ENCODE measurements around the gene RNF217. TPM values are rescaled to one million over a fixed set of nuclear protein-coding genes. Genes with fewer than 3 reads are reported as not detected.

The RNF217 gene
- total RNA-seq, 6 donors from 2014 or later, result 14.6 to 55.5 (median 31.9) TPM

GRCh38 chr6:124926435-124926834 is 35.8 kb upstream of the RNF217 start:
- TF ChIP-seq POLR2A (IDR thresholded peaks at IDR 0.05) (no peak), CTCF (IDR thresholded peaks at IDR 0.05) (no peak), POLR2AphosphoS5 (IDR thresholded peaks at IDR 0.05) (no peak), EP300 (IDR thresholded peaks at IDR 0.05) (no peak)
- Histone ChIP-seq H3K27me3 (no peaks in the 10 kb centered on the region), H3K4me1 (no peaks in the 10 kb centered on the region), H3K4me3 (no peak overlapping the region), H3K36me3 (no peaks in the 10 kb centered on the region), H3K9me3 (no peaks in the 10 kb centered on the region), H3K27ac (no peak overlapping the region)
- DNase-seq (no peak), ATAC-seq (ENCODE audit: low FRiP score in 2 of 2) (no peak)
- 84 to 88% methylated on average over 2 of the region's 2 CpGs for WGBS, 2 donors

GRCh38 chr6:124927806-124928205 is 34.4 kb upstream of the RNF217 start:
- 93 to 96% methylated on average over 2 of the region's 2 CpGs for WGBS, 2 donors
- Histone ChIP-seq H3K9me3 (no peaks in the 10 kb centered on the region), H3K36me3 (no peaks in the 10 kb centered on the region), H3K4me1 (no peaks in the 10 kb centered on the region), H3K27ac (no peak overlapping the region), H3K27me3 (no peaks in the 10 kb centered on the region), H3K4me3 (no peak overlapping the region)
- ATAC-seq (ENCODE audit: low FRiP score in 2 of 2) (no peak), DNase-seq (no peak)
- TF ChIP-seq POLR2AphosphoS5 (IDR thresholded peaks at IDR 0.05) (no peak), EP300 (IDR thresholded peaks at IDR 0.05) (no peak)

GRCh38 chr6:124928851-124929250 is 33.4 kb upstream of the RNF217 start:
- ATAC-seq (ENCODE audit: low FRiP score in 2 of 2) (no peak), DNase-seq (no peak)
- H3K36me3 ChIP-seq, result no peaks in the 10 kb centered on the region
- no peaks in the 10 kb centered on the region for H3K9me3 ChIP-seq
- H3K27me3 ChIP-seq, result no peaks in the 10 kb centered on the region
- H3K27ac ChIP-seq, result no peak overlapping the region
- no peak overlapping the region for H3K4me3 ChIP-seq
- TF ChIP-seq POLR2A (IDR thresholded peaks at IDR 0.05) (no peak), EP300 (IDR thresholded peaks at IDR 0.05) (no peak), POLR2AphosphoS5 (IDR thresholded peaks at IDR 0.05) (no peak), CTCF (IDR thresholded peaks at IDR 0.05) (no peak)
- no peaks in the 10 kb centered on the region for H3K4me1 ChIP-seq
- 93 to 94% methylated on average over 4 of the region's 4 CpGs for WGBS, 2 donors

GRCh38 chr6:124937645-124938044 is 24.6 kb upstream of the RNF217 start:
- WGBS, 2 donors, result 78 to 88% methylated on average over 6 of the region's 6 CpGs
- H3K9me3 ChIP-seq, result no peaks in the 10 kb centered on the region
- no peak overlapping the region for H3K27ac ChIP-seq
- no peaks in the 10 kb centered on the region for H3K4me1 ChIP-seq
- H3K4me3 ChIP-seq, result no peak overlapping the region
- no peak for TF ChIP-seq EP300 (IDR thresholded peaks at IDR 0.05)
- no peak for TF ChIP-seq POLR2AphosphoS5 (IDR thresholded peaks at IDR 0.05)
- TF ChIP-seq POLR2A (IDR thresholded peaks at IDR 0.05), result no peak
- no peak for TF ChIP-seq CTCF (IDR thresholded peaks at IDR 0.05)
- no peak for ATAC-seq (ENCODE audit: low FRiP score in 2 of 2)
- H3K27me3 ChIP-seq, result no peaks in the 10 kb centered on the region
- no peaks in the 10 kb centered on the region for H3K36me3 ChIP-seq
- DNase-seq, result no peak

GRCh38 chr6:124941259-124941658 is 21.0 kb upstream of the RNF217 start:
- ATAC-seq (ENCODE audit: low FRiP score in 2 of 2), result no peak
- TF ChIP-seq POLR2A (IDR thresholded peaks at IDR 0.05) (no peak), CTCF (IDR thresholded peaks at IDR 0.05) (no peak), POLR2AphosphoS5 (IDR thresholded peaks at IDR 0.05) (no peak), EP300 (IDR thresholded peaks at IDR 0.05) (no peak)
- Histone ChIP-seq H3K36me3 (no peaks in the 10 kb centered on the region), H3K4me3 (no peak overlapping the region), H3K27me3 (no peaks in the 10 kb centered on the region), H3K9me3 (no peaks in the 10 kb centered on the region), H3K4me1 (no peaks in the 10 kb centered on the region), H3K27ac (no peak overlapping the region)
- no peak for DNase-seq
